Trophoblast cell (in vitro differentiated cells and primary cell): Measurements from ENCODE around the gene NMNAT1.
"Not testable (repeated sequence)": the region's sequence is repeated elsewhere in the genome, so short reads cannot be mapped to it uniquely, and the experiment has no call there.

Source experiments
- DNase-seq, 2 donors: peaks; one replicate each; pipeline ENCODE4 v3.0.0-alpha.2; 2016
- H2AFZ ChIP-seq: 2 replicates; pipeline ENCODE4 v1.6.1; 2013; ENCODE audit warnings: low read length, moderate library complexity, mild to moderate bottlenecking; ENCODE audit not compliant: insufficient read depth, poor library complexity
- H2AK5ac ChIP-seq: 2 replicates; pipeline ENCODE4 v1.6.1; 2013; ENCODE audit warnings: mild to moderate bottlenecking, low read length
- H2BK120ac ChIP-seq: 2 replicates; pipeline ENCODE4 v1.6.1; 2013; ENCODE audit warnings: low read length, mild to moderate bottlenecking, moderate library complexity; ENCODE audit not compliant: insufficient read depth, poor library complexity
- H2BK12ac ChIP-seq: 2 replicates; pipeline ENCODE4 v1.6.1; 2013; ENCODE audit warnings: mild to moderate bottlenecking, low read length, moderate library complexity
- H2BK5ac ChIP-seq: 2 replicates; pipeline ENCODE4 v1.6.1; 2013; ENCODE audit warnings: low read length, low read depth, moderate library complexity, mild to moderate bottlenecking; ENCODE audit not compliant: poor library complexity
- H3K14ac ChIP-seq: 2 replicates; pipeline ENCODE4 v1.6.1; 2013; ENCODE audit warnings: mild to moderate bottlenecking, low read length
- H3K18ac ChIP-seq: 2 replicates; pipeline ENCODE4 v1.6.1; 2013; ENCODE audit warnings: mild to moderate bottlenecking, low read length
- H3K23ac ChIP-seq: 2 replicates; pipeline ENCODE4 v1.6.1; 2013; ENCODE audit warnings: low read length
- H3K27ac ChIP-seq: 2 replicates; pipeline ENCODE4 v1.5.1; 2013; ENCODE audit warnings: low read depth, mild to moderate bottlenecking, inconsistent platforms, low read length, moderate library complexity
- H3K27me3 ChIP-seq: 2 replicates; pipeline ENCODE4 v1.6.1; 2013; ENCODE audit warnings: inconsistent platforms, mild to moderate bottlenecking, low read length, moderate library complexity; ENCODE audit not compliant: insufficient read depth
- H3K36me3 ChIP-seq, 2 experiments: 1 replicate in 1 of 2; 2 replicates in 1 of 2; pipeline ENCODE4 v1.6.1; 2013; ENCODE audit warnings: low read length in 2 of 2, mild to moderate bottlenecking in 2 of 2, moderate library complexity in 1 of 2; ENCODE audit not compliant: insufficient read depth in 2 of 2, control insufficient read depth in 1 of 2
- H3K4ac ChIP-seq: 2 replicates; pipeline ENCODE4 v1.6.1; 2013; ENCODE audit warnings: low read depth, mild to moderate bottlenecking, low read length, moderate library complexity
- H3K4me1 ChIP-seq, 2 experiments: 1 replicate in 1 of 2; 2 replicates in 1 of 2; pipeline ENCODE4 v1.6.1; 2013; ENCODE audit warnings: low read length in 2 of 2, mild to moderate bottlenecking in 2 of 2, moderate library complexity in 1 of 2; ENCODE audit not compliant: insufficient read depth in 2 of 2, control insufficient read depth in 1 of 2
- H3K4me2 ChIP-seq: 2 replicates; pipeline ENCODE4 v1.6.1; 2013; ENCODE audit warnings: inconsistent platforms, mild to moderate bottlenecking, low read length, moderate library complexity
- H3K4me3 ChIP-seq: 2 replicates; pipeline ENCODE4 v1.5.1; 2013; ENCODE audit warnings: mild to moderate bottlenecking, low read depth, low read length, inconsistent platforms
- H3K79me1 ChIP-seq: one replicate; pipeline ENCODE4 v1.6.1; 2013; ENCODE audit warnings: low read length
- H3K79me2 ChIP-seq: 2 replicates; pipeline ENCODE4 v1.6.1; 2013; ENCODE audit warnings: low read length, mild to moderate bottlenecking; ENCODE audit not compliant: control insufficient read depth, insufficient read depth, poor library complexity
- H3K9ac ChIP-seq: 2 replicates; pipeline ENCODE4 v1.6.1; 2013; ENCODE audit warnings: mild to moderate bottlenecking, low read length
- H3K9me3 ChIP-seq: 2 replicates; pipeline ENCODE4 v1.6.1; 2013; ENCODE audit warnings: low read depth, mild to moderate bottlenecking, control low read depth, inconsistent platforms, low read length; ENCODE audit not compliant: insufficient read depth
- H4K12ac ChIP-seq: 2 replicates; pipeline ENCODE4 v1.6.1; 2013; ENCODE audit warnings: low read depth, mild to moderate bottlenecking, low read length, moderate library complexity
- H4K8ac ChIP-seq: 2 replicates; pipeline ENCODE4 v1.6.1; 2013; ENCODE audit warnings: low read depth, mild to moderate bottlenecking, low read length, moderate library complexity
- H4K91ac ChIP-seq: one replicate; pipeline ENCODE4 v1.6.1; 2013; ENCODE audit warnings: low read depth, mild to moderate bottlenecking, low read length, moderate library complexity
- WGBS: extraction: QIAGEN DNeasy Blood & Tissue Kit; methylation state at CpG from one replicate; pipeline ENCODE4 v1.1.7; 2013; ENCODE audit warnings: missing lambda C conversion rate; ENCODE audit not compliant: insufficient read length, insufficient coverage; ENCODE audit errors: extremely low coverage; 5-methylcytosine and 5-hydroxymethylcytosine counted together

NMNAT1 gene

GRCh38 chr1:9914610-9914937 is 28.7 kb upstream of the NMNAT1 start:
- Histone ChIP-seq H3K27ac (no peak overlapping the region), H2BK12ac (no peak overlapping the region), H4K8ac (no peak overlapping the region), H2BK120ac (no peak overlapping the region), H2BK5ac (no peak overlapping the region), H2AFZ (no peak overlapping the region), H3K27me3 (no peaks in the 10 kb centered on the region), H3K4ac (no peak overlapping the region), H3K14ac (no peak overlapping the region), H4K91ac (no peak overlapping the region), H3K4me1 (no peaks in the 10 kb centered on the region), H2AK5ac (no peak overlapping the region), H4K12ac (no peak overlapping the region), H3K9me3 (no peaks in the 10 kb centered on the region), H3K4me2 (no peak overlapping the region), H3K79me2 (peaks cover 2% of the 10 kb centered on the region), H3K18ac (no peak overlapping the region), H3K9ac (no peak overlapping the region), H3K23ac (no peak overlapping the region), H3K79me1 (peaks cover 6% of the 10 kb centered on the region), H3K4me3 (no peak overlapping the region), H3K36me3 (no peaks in the 10 kb centered on the region)
- no CpG with 5 or more reads among the region's 2 CpGs for WGBS
- DNase-seq: no peak

- DNase-seq: no peak
- no peak overlapping the region for H2BK120ac ChIP-seq
- H3K23ac ChIP-seq: no peak overlapping the region
- H3K79me2 ChIP-seq: no peaks in the 10 kb centered on the region
- H3K79me1 ChIP-seq: no peaks in the 10 kb centered on the region
- no peak overlapping the region for H3K18ac ChIP-seq
- H3K27me3 ChIP-seq: no peaks in the 10 kb centered on the region
- no peaks in the 10 kb centered on the region for H3K36me3 ChIP-seq
- no peak overlapping the region for H3K4me2 ChIP-seq
- no peak overlapping the region for H3K27ac ChIP-seq
- no peak overlapping the region for H2AK5ac ChIP-seq
- no peak overlapping the region for H3K9ac ChIP-seq
- no peak overlapping the region for H3K14ac ChIP-seq
- WGBS: no CpG with 5 or more reads among the region's 2 CpGs
- H3K4me3 ChIP-seq: no peak overlapping the region
- H2BK12ac ChIP-seq: no peak overlapping the region
- no peak overlapping the region for H4K91ac ChIP-seq
- H2BK5ac ChIP-seq: no peak overlapping the region
- no peak overlapping the region for H2AFZ ChIP-seq
- H3K9me3 ChIP-seq: no peaks in the 10 kb centered on the region
- no peaks in the 10 kb centered on the region for H3K4me1 ChIP-seq
- no peak overlapping the region for H4K12ac ChIP-seq
- H3K4ac ChIP-seq: no peak overlapping the region
- H4K8ac ChIP-seq: no peak overlapping the region
These were observed 26.8 kb upstream of the NMNAT1 start for GRCh38 chr1:9916452-9916851.

GRCh38 chr1:9917495-9917894 is 25.8 kb upstream of the NMNAT1 start:
- H3K4ac ChIP-seq, H3K36me3 ChIP-seq, H3K14ac ChIP-seq, H3K4me1 ChIP-seq, DNase-seq, H3K23ac ChIP-seq, H3K79me1 ChIP-seq, H2BK12ac ChIP-seq, H3K27ac ChIP-seq, H2BK5ac ChIP-seq, H2AFZ ChIP-seq, H3K9ac ChIP-seq, H4K12ac ChIP-seq, H3K79me2 ChIP-seq, H3K18ac ChIP-seq, H3K4me3 ChIP-seq, H2AK5ac ChIP-seq, H4K91ac ChIP-seq, H3K27me3 ChIP-seq, H3K9me3 ChIP-seq, H2BK120ac ChIP-seq, H3K4me2 ChIP-seq, H4K8ac ChIP-seq: not testable (repeated sequence)
- no CpG with 5 or more reads among the region's 3 CpGs for WGBS

GRCh38 chr1:9917901-9918300 is 25.4 kb upstream of the NMNAT1 start:
- no peak overlapping the region for H2AK5ac ChIP-seq
- no CpG with 5 or more reads among the region's 1 CpG for WGBS
- no peak overlapping the region for H4K12ac ChIP-seq
- H4K91ac ChIP-seq: no peak overlapping the region
- no peaks in the 10 kb centered on the region for H3K4me1 ChIP-seq
- no peak overlapping the region for H4K8ac ChIP-seq
- no peak for DNase-seq
- H3K9ac ChIP-seq: no peak overlapping the region
- no peaks in the 10 kb centered on the region for H3K9me3 ChIP-seq
- H2BK5ac ChIP-seq: no peak overlapping the region
- H2AFZ ChIP-seq: no peak overlapping the region
- no peak overlapping the region for H3K23ac ChIP-seq
- H3K4me3 ChIP-seq: no peak overlapping the region
- no peak overlapping the region for H2BK120ac ChIP-seq
- H3K36me3 ChIP-seq: no peaks in the 10 kb centered on the region
- H3K4me2 ChIP-seq: no peak overlapping the region
- H3K4ac ChIP-seq: no peak overlapping the region
- no peaks in the 10 kb centered on the region for H3K79me2 ChIP-seq
- no peak overlapping the region for H3K27ac ChIP-seq
- H3K27me3 ChIP-seq: no peaks in the 10 kb centered on the region
- no peak overlapping the region for H2BK12ac ChIP-seq
- no peaks in the 10 kb centered on the region for H3K79me1 ChIP-seq
- no peak overlapping the region for H3K14ac ChIP-seq
- no peak overlapping the region for H3K18ac ChIP-seq

- H3K27ac ChIP-seq: no peak overlapping the region
- H3K4me1 ChIP-seq: no peaks in the 10 kb centered on the region
- H3K36me3 ChIP-seq: no peaks in the 10 kb centered on the region
- H3K18ac ChIP-seq: no peak overlapping the region
- no peaks in the 10 kb centered on the region for H3K9me3 ChIP-seq
- no peak overlapping the region for H4K12ac ChIP-seq
- H4K91ac ChIP-seq: no peak overlapping the region
- no peak overlapping the region for H2BK12ac ChIP-seq
- H3K4me2 ChIP-seq: no peak overlapping the region
- no peak overlapping the region for H3K14ac ChIP-seq
- no peak overlapping the region for H3K23ac ChIP-seq
- H3K79me1 ChIP-seq: no peaks in the 10 kb centered on the region
- H3K79me2 ChIP-seq: no peaks in the 10 kb centered on the region
- no peak overlapping the region for H3K9ac ChIP-seq
- no peaks in the 10 kb centered on the region for H3K27me3 ChIP-seq
- no peak for DNase-seq
- no peak overlapping the region for H3K4me3 ChIP-seq
- WGBS: no CpG with 5 or more reads among the region's 5 CpGs
- H2BK120ac ChIP-seq: no peak overlapping the region
- no peak overlapping the region for H2BK5ac ChIP-seq
- no peak overlapping the region for H4K8ac ChIP-seq
- H2AFZ ChIP-seq: no peak overlapping the region
- H3K4ac ChIP-seq: no peak overlapping the region
- no peak overlapping the region for H2AK5ac ChIP-seq
These were observed 22.7 kb upstream of the NMNAT1 start for GRCh38 chr1:9920606-9921005.
